SK-N-SH (cell line): ENCODE results near the gene SLC6A9. TPM values are rescaled to one million over a fixed set of nuclear protein-coding genes. Genes with fewer than 3 reads are reported as not detected.

Experiments used
- CTCF ChIA-PET: fragments of 300-600, 350-600 bp; formaldehyde crosslinking; extraction: SDS; loops from one replicate; lab custom pipeline; 2021; lab: Yijun Ruan, JAX
- POLR2A ChIA-PET: fragments of 350-600 bp; sonication (Branson Sonifier 250); formaldehyde crosslinking; extraction: SDS; loops from one replicate; lab custom pipeline; 2020; ENCODE audit warnings: antibody characterized with exemption, inconsistent platforms; lab: Yijun Ruan, JAX
- DNase-seq: peaks from one replicate; pipeline ENCODE4 v3.0.0; 2012
- H2AFZ ChIP-seq: fragments of 200-600 bp; sonication (generic); 2 replicates; pipeline ENCODE4 v1.8.1; 2016; ENCODE audit warnings: antibody characterized with exemption, mild to moderate bottlenecking, low read depth
- H3F3A ChIP-seq: fragments of 200-600 bp; sonication (generic); replicated peaks from 2 replicates; pipeline ENCODE3; 2016; ENCODE audit warnings: antibody characterized with exemption, mild to moderate bottlenecking; ENCODE audit not compliant: insufficient read depth
- H3K27ac ChIP-seq, 2 experiments: fragments of 200-500 bp in 1 of 2; fragments of 200-600 bp in 1 of 2; sonication (Bioruptor generic) in 1 of 2; sonication (generic), shearing (Covaris generic) in 1 of 2; 2 replicates each; pipeline versions ENCODE4 v1.5.1 to v1.6.1; 2014 to 2016; ENCODE audit warnings: low read depth in 2 of 2, inconsistent platforms in 1 of 2, low read length in 1 of 2, mild to moderate bottlenecking in 1 of 2, mixed read lengths in 1 of 2
- H3K27me3 ChIP-seq: fragments of 200-600 bp; sonication (generic), shearing (Covaris generic); 2 replicates; pipeline ENCODE4 v1.6.1; 2016; ENCODE audit warnings: mixed run types; ENCODE audit not compliant: insufficient read depth
- H3K36me3 ChIP-seq, 2 experiments: fragments of 200-500 bp in 1 of 2; fragments of 200-600 bp in 1 of 2; sonication (Bioruptor generic) in 1 of 2; sonication (generic) in 1 of 2; replicated peaks in 1 of 2; 2 replicates each; pipeline versions ENCODE3 to v1.5.1; 2014 to 2016; ENCODE audit warnings: low read length in 1 of 2, mild to moderate bottlenecking in 1 of 2; ENCODE audit not compliant: insufficient read depth in 2 of 2, control insufficient read depth in 1 of 2
- H3K4me1 ChIP-seq, 2 experiments: fragments of 200-500 bp in 1 of 2; fragments of 200-600 bp in 1 of 2; sonication (Bioruptor generic) in 1 of 2; sonication (generic), shearing (Covaris generic) in 1 of 2; 2 replicates each; pipeline versions ENCODE4 v1.5.1 to v1.6.1; 2014 to 2016; ENCODE audit warnings: low read depth in 1 of 2, low read length in 1 of 2, mixed run types in 1 of 2; ENCODE audit not compliant: insufficient read depth in 2 of 2, control insufficient read depth in 1 of 2
- H3K4me2 ChIP-seq: fragments of 200-600 bp; sonication (generic), shearing (Covaris generic); 2 replicates; pipeline ENCODE4 v1.6.1; 2017; ENCODE audit warnings: mixed run types
- H3K4me3 ChIP-seq, 2 experiments: fragments of 200-500 bp in 1 of 2; fragments of 200-600 bp in 1 of 2; sonication (Bioruptor generic) in 1 of 2; sonication (generic), shearing (Covaris generic) in 1 of 2; 2 replicates each; pipeline versions ENCODE4 v1.5.1 to v1.8.1; 2014 to 2016; ENCODE audit warnings: low read depth in 2 of 2, inconsistent platforms in 1 of 2, low read length in 1 of 2, mild to moderate bottlenecking in 1 of 2, mixed read lengths in 1 of 2, moderate library complexity in 1 of 2
- H3K79me2 ChIP-seq: fragments of 200-600 bp; sonication (generic); 2 replicates; pipeline ENCODE4 v1.8.1; 2017; ENCODE audit warnings: mild to moderate bottlenecking; ENCODE audit not compliant: insufficient read depth
- H3K9ac ChIP-seq: fragments of 200-600 bp; sonication (generic); 2 replicates; pipeline ENCODE4 v1.6.1; 2017; ENCODE audit warnings: mixed run types
- H3K9me2 ChIP-seq: fragments of 200-600 bp; sonication (generic); 2 replicates; pipeline ENCODE4 v1.6.1; 2017; ENCODE audit warnings: mixed run types
- H3K9me3 ChIP-seq: fragments of 200-600 bp; sonication (generic); 2 replicates; pipeline ENCODE4 v1.6.1; 2017; ENCODE audit warnings: mixed run types, mild to moderate bottlenecking, moderate library complexity
- H4K20me1 ChIP-seq: fragments of 200-600 bp; sonication (generic); 2 replicates; pipeline ENCODE4 v1.6.1; 2017; ENCODE audit warnings: mild to moderate bottlenecking, mixed run types; ENCODE audit not compliant: insufficient read depth
- ELF1 ChIP-seq: IDR thresholded peaks from 2 replicates; pipeline ENCODE4 v1.4.0; 2012
- EP300 ChIP-seq, 2 experiments: IDR thresholded peaks; 2 replicates each; pipeline versions ENCODE4 v1.4.0 to v1.6.1; 2012; ENCODE audit warnings: borderline replicate concordance in 1 of 2, low read depth in 1 of 2, low read length in 1 of 2
- EZH2phosphoT487 ChIP-seq: fragments of 200-600 bp; sonication (generic); IDR thresholded peaks from 2 replicates; pipeline ENCODE4 v1.6.1; 2017; ENCODE audit warnings: low read depth, mixed run types, mild to moderate bottlenecking, antibody characterized with exemption, moderate library complexity, borderline replicate concordance
- FOSL2 ChIP-seq: IDR thresholded peaks from 2 replicates; pipeline ENCODE4 v1.4.0; 2012; ENCODE audit warnings: low read depth, mild to moderate bottlenecking, moderate library complexity, borderline replicate concordance
- FOXJ3 ChIP-seq: sonication (generic); formaldehyde crosslinking; IDR thresholded peaks from 2 replicates; pipeline ENCODE4 v1.5.1; 2020; ENCODE audit warnings: mild to moderate bottlenecking, missing genetic modification reagents
- FOXM1 ChIP-seq: IDR thresholded peaks from 2 replicates; pipeline ENCODE4 v1.4.0; 2012; ENCODE audit warnings: low read depth, mild to moderate bottlenecking
- GATA2 ChIP-seq: sonication (generic); formaldehyde crosslinking; IDR thresholded peaks from 2 replicates; pipeline ENCODE4 v1.5.0; 2020; ENCODE audit warnings: mild to moderate bottlenecking, missing genetic modification reagents
- MEF2A ChIP-seq: IDR thresholded peaks from 2 replicates; pipeline ENCODE4 v1.4.0; 2012; ENCODE audit warnings: low read depth, borderline replicate concordance
- POLR2AphosphoS5 ChIP-seq: IDR thresholded peaks from 2 replicates; pipeline ENCODE4 v1.6.1; 2012; ENCODE audit warnings: low read depth, low read length
- RFX5 ChIP-seq: IDR thresholded peaks from 2 replicates; pipeline ENCODE4 v1.6.1; 2012; ENCODE audit warnings: mild to moderate bottlenecking, improper control_type of control experiment, low read length
- RXRA ChIP-seq: IDR thresholded peaks from 2 replicates; pipeline ENCODE4 v1.4.0; 2012; ENCODE audit warnings: low read depth, mild to moderate bottlenecking, borderline replicate concordance
- SMC3 ChIP-seq: IDR thresholded peaks from 2 replicates; pipeline ENCODE4 v1.6.1; 2012; ENCODE audit warnings: low read depth, low read length, improper control_type of control experiment
- TAF1 ChIP-seq: IDR thresholded peaks from 2 replicates; pipeline ENCODE4 v1.6.1; 2012; ENCODE audit warnings: low read depth, mild to moderate bottlenecking, low read length, moderate library complexity, borderline replicate concordance
- TCF12 ChIP-seq: IDR thresholded peaks from 2 replicates; pipeline ENCODE4 v1.4.0; 2012
- TEAD4 ChIP-seq: IDR thresholded peaks from 2 replicates; pipeline ENCODE4 v1.4.0; 2012; ENCODE audit warnings: mild to moderate bottlenecking, borderline replicate concordance; ENCODE audit not compliant: insufficient read depth
- YY1 ChIP-seq: IDR thresholded peaks from 2 replicates; pipeline ENCODE4 v1.4.0; 2012; ENCODE audit warnings: low read depth, mild to moderate bottlenecking
- WGBS: methylation state at CpG from one replicate; pipeline ENCODE4 v1.1.6; 2017; ENCODE audit warnings: low lambda C conversion rate; 5-methylcytosine and 5-hydroxymethylcytosine counted together
- polyA plus RNA-seq, 3 experiments: library from polyadenylated mRNA; depleted of rRNA; stranded (reverse); fragments of >200 nt; gene quantifications; 2 replicates each; pipeline ENCODE4 v1.2.3, GENCODE V29; 2012
- TF ChIP-seq, protein P1 (sequence below): fragments of 150-350 bp; IDR thresholded peaks from 2 replicates; pipeline ENCODE4 v1.6.1; 2017; ENCODE audit warnings: antibody characterized with exemption, low read length, low read depth, borderline replicate concordance
- TF ChIP-seq, protein P2 (sequence below): fragments of 150-350 bp; IDR thresholded peaks from 2 replicates; pipeline ENCODE4 v1.6.1; 2016; ENCODE audit warnings: mild to moderate bottlenecking, low read depth, low read length

SLC6A9 gene
- polyA plus RNA-seq, 1 of the 3 experiments (the other 2 are of a cell fraction) = 3.9 TPM

DNA sequence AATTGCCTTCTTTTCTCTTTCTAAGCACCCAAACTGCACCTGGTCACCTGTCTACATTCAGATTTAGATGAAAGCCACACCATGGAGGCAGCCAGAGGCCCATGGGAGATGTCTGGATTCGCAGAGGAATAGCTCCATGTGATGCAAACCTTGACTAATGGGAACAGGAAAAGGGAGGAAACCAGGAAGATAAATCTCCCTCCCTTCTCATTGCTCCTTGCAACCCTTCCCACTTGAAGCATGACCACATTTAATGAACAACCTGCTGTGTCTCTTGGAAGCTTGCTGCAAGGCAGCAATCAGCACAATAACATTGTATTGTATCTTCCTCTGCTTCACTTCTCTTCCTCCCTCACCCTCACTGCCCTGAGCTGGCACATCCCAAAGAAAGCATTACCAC, 44.8 kb upstream of the SLC6A9 start (continued):
- no peak for TF ChIP-seq MEF2A
- no peak for TF ChIP-seq RFX5
- TF ChIP-seq TAF1 = no peak
- TF ChIP-seq, protein P1, sequence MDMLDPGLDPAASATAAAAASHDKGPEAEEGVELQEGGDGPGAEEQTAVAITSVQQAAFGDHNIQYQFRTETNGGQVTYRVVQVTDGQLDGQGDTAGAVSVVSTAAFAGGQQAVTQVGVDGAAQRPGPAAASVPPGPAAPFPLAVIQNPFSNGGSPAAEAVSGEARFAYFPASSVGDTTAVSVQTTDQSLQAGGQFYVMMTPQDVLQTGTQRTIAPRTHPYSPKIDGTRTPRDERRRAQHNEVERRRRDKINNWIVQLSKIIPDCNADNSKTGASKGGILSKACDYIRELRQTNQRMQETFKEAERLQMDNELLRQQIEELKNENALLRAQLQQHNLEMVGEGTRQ = no peak
- no peak for TF ChIP-seq FOSL2
- TF ChIP-seq, protein P2, sequence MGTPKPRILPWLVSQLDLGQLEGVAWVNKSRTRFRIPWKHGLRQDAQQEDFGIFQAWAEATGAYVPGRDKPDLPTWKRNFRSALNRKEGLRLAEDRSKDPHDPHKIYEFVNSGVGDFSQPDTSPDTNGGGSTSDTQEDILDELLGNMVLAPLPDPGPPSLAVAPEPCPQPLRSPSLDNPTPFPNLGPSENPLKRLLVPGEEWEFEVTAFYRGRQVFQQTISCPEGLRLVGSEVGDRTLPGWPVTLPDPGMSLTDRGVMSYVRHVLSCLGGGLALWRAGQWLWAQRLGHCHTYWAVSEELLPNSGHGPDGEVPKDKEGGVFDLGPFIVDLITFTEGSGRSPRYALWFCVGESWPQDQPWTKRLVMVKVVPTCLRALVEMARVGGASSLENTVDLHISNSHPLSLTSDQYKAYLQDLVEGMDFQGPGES = no peak
- no peak for TF ChIP-seq EZH2phosphoT487
- TF ChIP-seq GATA2 (CRISPR knock-in tag) = no peak

DNA sequence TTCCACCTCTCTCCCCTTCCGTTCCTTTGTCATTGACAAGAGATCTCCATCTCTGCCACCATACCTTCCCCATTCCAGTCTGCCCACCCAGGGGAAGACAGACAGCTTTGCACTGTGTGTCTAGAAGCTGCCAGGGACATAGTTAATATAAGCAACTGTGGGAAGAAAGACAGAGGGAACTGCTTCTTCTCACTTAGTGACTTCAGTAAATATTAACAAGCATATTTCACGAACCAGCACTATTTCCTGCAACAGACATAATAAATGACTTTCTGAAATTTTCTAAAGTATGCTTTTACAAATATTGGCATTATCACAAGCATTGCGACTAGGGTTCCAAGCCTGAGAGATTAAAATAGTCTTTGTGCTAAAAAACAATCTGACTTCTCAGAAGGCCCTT, 43.2 kb upstream of the SLC6A9 start:
- no peaks in the 10 kb centered on the region for H3F3A ChIP-seq
- H3K79me2 ChIP-seq = no peaks in the 10 kb centered on the region
- H3K27me3 ChIP-seq = no peaks in the 10 kb centered on the region
- H3K9ac ChIP-seq = no peak overlapping the region
- H3K4me3 ChIP-seq = no peak overlapping the region
- WGBS = 72% methylated on average over 3 of the region's 3 CpGs
- no peaks in the 10 kb centered on the region for H3K9me3 ChIP-seq
- H3K4me1 ChIP-seq = peaks cover 0 to 9% of the 10 kb centered on the region in 2 experiments; a peak in 1 of 4 replicates
- H3K4me2 ChIP-seq = no peak overlapping the region
- no peak overlapping the region for H2AFZ ChIP-seq
- no peak overlapping the region for H3K27ac ChIP-seq
- TF ChIP-seq FOXJ3 = no peak
- TF ChIP-seq ELF1 = no peak
- no peak for TF ChIP-seq SMC3
- no peak for TF ChIP-seq YY1
- no peak for TF ChIP-seq TCF12
- no peak for TF ChIP-seq TEAD4
- TF ChIP-seq POLR2AphosphoS5 = no peak
- TF ChIP-seq, all 33 proteins: peak for 0
- no peaks in the 10 kb centered on the region for H4K20me1 ChIP-seq
- CTCF ChIA-PET = no interaction called here
- DNase-seq = no peak
- POLR2A ChIA-PET = no interaction called here
- no peaks in the 10 kb centered on the region for H3K36me3 ChIP-seq
- no peaks in the 10 kb centered on the region for H3K9me2 ChIP-seq

DNA sequence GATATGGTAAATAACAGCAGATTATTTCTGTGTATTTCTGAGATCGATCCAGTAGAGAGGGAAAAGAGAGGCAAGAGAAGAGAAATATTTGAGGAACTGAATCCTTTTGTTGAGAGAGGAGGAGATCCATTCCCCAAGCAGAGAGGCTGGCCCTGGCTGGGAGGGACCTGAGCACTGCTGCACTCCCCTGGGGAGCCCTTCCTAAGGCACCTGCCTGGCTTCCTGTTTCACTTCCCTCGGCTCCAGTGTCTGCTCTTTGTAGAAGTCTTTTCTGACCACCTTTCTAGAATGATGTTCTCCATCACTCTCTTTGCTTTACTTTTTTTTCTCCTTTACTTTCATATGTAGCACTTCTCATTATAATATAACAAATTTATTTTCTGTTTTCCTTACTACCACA, 42.3 kb upstream of the SLC6A9 start:
- Histone ChIP-seq H3K4me2 (no peak overlapping the region), H3K36me3 (no peaks in the 10 kb centered on the region), H2AFZ (no peak overlapping the region), H3K9me2 (no peaks in the 10 kb centered on the region), H3K4me3 (no peak overlapping the region), H3K27ac (no peak overlapping the region), H3K79me2 (no peaks in the 10 kb centered on the region), H3K9me3 (no peaks in the 10 kb centered on the region), H3K9ac (no peak overlapping the region), H4K20me1 (no peaks in the 10 kb centered on the region), H3F3A (no peaks in the 10 kb centered on the region), H3K27me3 (no peaks in the 10 kb centered on the region), H3K4me1 (peaks cover 0 to 9% of the 10 kb centered on the region in 2 experiments; a peak in 1 of 4 replicates)
- no peak for DNase-seq
- ChIA-PET POLR2A (interaction anchor here (0.7 kb wide), 1 partner anchor 281 kb away, joined by 3 read pairs; the partner anchor contains the start of gene ERI3), CTCF (interaction anchor here (1.4 kb wide), 1 partner anchor 26 kb away, joined by 3 read pairs; no protein-coding TSS in a partner anchor)
- TF ChIP-seq RXRA (no peak), EP300 (IDR thresholded peaks at IDR 0.05; ENCODE audit: borderline replicate concordance in 1 of 2, low read depth in 1 of 2, low read length in 1 of 2) (no peak), FOSL2 (no peak), FOXJ3 (no peak), FOXM1 (no peak)
- 58% methylated on average over 2 of the region's 2 CpGs for WGBS
